ENCODE data around the gene ALDH4A1. TPM values are rescaled to one million over a fixed set of nuclear protein-coding genes. Genes with fewer than 3 reads are reported as not detected.

Gene ALDH4A1
- total and polyA plus RNA-seq, 2 of the 4 experiments (the other 2 are of a cell fraction), result 8.6 to 21.1 TPM

DNA sequence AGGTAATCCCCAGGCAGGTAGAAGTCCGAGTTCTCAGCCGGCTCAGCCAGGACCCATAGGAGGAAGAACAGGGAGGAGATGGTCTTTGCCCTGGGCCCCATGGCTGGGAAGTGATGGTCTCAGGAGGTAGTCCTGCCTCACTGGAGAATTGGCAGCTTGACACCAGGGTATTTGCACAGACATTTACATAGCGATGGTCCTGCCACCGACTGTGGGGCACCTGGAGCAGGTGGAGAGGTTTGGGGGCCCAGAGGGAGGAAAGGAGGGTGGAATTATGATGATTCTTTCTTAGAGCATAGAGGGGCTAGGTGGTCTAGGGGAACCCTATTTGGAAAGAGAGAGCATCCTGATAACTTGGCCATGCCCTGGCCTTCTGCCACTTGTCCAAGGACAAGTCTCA is 42.8 kb downstream of the ALDH4A1 start, which contains the start of gene TAS1R2:
TSS of gene TAS1R2 (minus strand) at position 101 of the 400 bp plus-strand sequence. CDS start at position 101, 0 bp downstream.
- no peak within 1 kb of the TSS for H3K4me2 ChIP-seq (ENCODE audit: low read depth, low read length)

More for the DNA sequence above, 42.8 kb downstream of the ALDH4A1 start, which contains the start of gene TAS1R2:
- Histone ChIP-seq H4K5ac (ENCODE audit: low read depth, low read length) (no peak within 1 kb of the TSS), H3K27ac (ENCODE audit: insufficient read depth, low read length) (no peak within 1 kb of the TSS), H3K36me3 (ENCODE audit: control insufficient read depth, insufficient read depth, low read length) (no peaks in the 10 kb centered on the region), H3K9ac (ENCODE audit: low read depth, low read length) (no peak within 1 kb of the TSS), H4K20me1 (ENCODE audit: insufficient read depth, low read length) (no peaks in the 10 kb centered on the region), H3K9me1 (ENCODE audit: insufficient read depth, low read length) (no peaks in the 10 kb centered on the region), H3K4me1 (ENCODE audit: control insufficient read depth, insufficient read depth, low read length) (no peaks in the 10 kb centered on the region), H3K18ac (ENCODE audit: low read depth, low read length) (no peak within 1 kb of the TSS), H3K23ac (ENCODE audit: low read depth, low read length) (no peak within 1 kb of the TSS), H4K91ac (ENCODE audit: insufficient read depth, low read depth, low read length) (no peak within 1 kb of the TSS), H2BK120ac (ENCODE audit: low read depth, low read length) (no peak within 1 kb of the TSS), H3K4ac (ENCODE audit: low read depth, low read length) (no peak within 1 kb of the TSS), H2BK20ac (ENCODE audit: low read depth, low read length) (no peak within 1 kb of the TSS), H2BK15ac (ENCODE audit: low read depth, low read length) (no peak within 1 kb of the TSS), H2AK5ac (ENCODE audit: low read depth, low read length) (no peak within 1 kb of the TSS), H3K27me3 (ENCODE audit: control insufficient read depth, insufficient read depth, low read length) (peaks cover 11% of the 10 kb centered on the region), H3K9me3 (ENCODE audit: control insufficient read depth, insufficient read depth, low read length) (peaks cover 2% of the 10 kb centered on the region; the same call in 1 of the 2 replicates), H3K79me1 (ENCODE audit: low read depth in 1 of 2, low read length in 2 of 2) (no peaks in the 10 kb centered on the region), H4K8ac (ENCODE audit: low read depth in 2 of 2, low read length in 2 of 2) (no peak within 1 kb of the TSS), H3K4me3 (ENCODE audit: insufficient read depth, low read depth, low read length) (no peak within 1 kb of the TSS), H2AK9ac (replicated peaks; ENCODE audit: low read depth, low read length, poor library complexity) (no peak within 1 kb of the TSS), H3K14ac (replicated peaks; ENCODE audit: low read depth, low read length) (no peak within 1 kb of the TSS), H3K56ac (ENCODE audit: extremely low read depth, insufficient read depth, low read length) (no peak within 1 kb of the TSS), H2AFZ (replicated peaks; ENCODE audit: low read length, poor library complexity) (no peak within 1 kb of the TSS), H2BK5ac (ENCODE audit: low read depth, low read length, poor library complexity, severe bottlenecking) (no peak within 1 kb of the TSS)
- TF ChIP-seq MAFK (IDR thresholded peaks at IDR 0.05; ENCODE audit: low read depth, low read length) (no peak), POLR2A (IDR thresholded peaks at IDR 0.05; ENCODE audit: low read depth, low read length) (no peak), NFE2L2 (IDR thresholded peaks at IDR 0.05; ENCODE audit: low read depth, low read length) (no peak), FOS (IDR thresholded peaks at IDR 0.05; ENCODE audit: low read depth, low read length) (no peak), RAD21 (IDR thresholded peaks at IDR 0.05; ENCODE audit: low read length) (no peak), CEBPB (IDR thresholded peaks at IDR 0.05; ENCODE audit: low read depth, low read length) (no peak), MXI1 (IDR thresholded peaks at IDR 0.05; ENCODE audit: borderline replicate concordance, low read depth, low read length) (no peak), RCOR1 (IDR thresholded peaks at IDR 0.05; ENCODE audit: insufficient replicate concordance, low read length) (no peak)
- TF ChIP-seq, protein P1, sequence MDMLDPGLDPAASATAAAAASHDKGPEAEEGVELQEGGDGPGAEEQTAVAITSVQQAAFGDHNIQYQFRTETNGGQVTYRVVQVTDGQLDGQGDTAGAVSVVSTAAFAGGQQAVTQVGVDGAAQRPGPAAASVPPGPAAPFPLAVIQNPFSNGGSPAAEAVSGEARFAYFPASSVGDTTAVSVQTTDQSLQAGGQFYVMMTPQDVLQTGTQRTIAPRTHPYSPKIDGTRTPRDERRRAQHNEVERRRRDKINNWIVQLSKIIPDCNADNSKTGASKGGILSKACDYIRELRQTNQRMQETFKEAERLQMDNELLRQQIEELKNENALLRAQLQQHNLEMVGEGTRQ (IDR thresholded peaks at IDR 0.05; ENCODE audit: low read depth, low read length), result no peak
- TF ChIP-seq, protein P2, sequence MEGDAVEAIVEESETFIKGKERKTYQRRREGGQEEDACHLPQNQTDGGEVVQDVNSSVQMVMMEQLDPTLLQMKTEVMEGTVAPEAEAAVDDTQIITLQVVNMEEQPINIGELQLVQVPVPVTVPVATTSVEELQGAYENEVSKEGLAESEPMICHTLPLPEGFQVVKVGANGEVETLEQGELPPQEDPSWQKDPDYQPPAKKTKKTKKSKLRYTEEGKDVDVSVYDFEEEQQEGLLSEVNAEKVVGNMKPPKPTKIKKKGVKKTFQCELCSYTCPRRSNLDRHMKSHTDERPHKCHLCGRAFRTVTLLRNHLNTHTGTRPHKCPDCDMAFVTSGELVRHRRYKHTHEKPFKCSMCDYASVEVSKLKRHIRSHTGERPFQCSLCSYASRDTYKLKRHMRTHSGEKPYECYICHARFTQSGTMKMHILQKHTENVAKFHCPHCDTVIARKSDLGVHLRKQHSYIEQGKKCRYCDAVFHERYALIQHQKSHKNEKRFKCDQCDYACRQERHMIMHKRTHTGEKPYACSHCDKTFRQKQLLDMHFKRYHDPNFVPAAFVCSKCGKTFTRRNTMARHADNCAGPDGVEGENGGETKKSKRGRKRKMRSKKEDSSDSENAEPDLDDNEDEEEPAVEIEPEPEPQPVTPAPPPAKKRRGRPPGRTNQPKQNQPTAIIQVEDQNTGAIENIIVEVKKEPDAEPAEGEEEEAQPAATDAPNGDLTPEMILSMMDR (conservative IDR thresholded peaks at IDR 0.05; ENCODE audit: low read depth, low read length), result no peak
- TF ChIP-seq, protein P3, sequence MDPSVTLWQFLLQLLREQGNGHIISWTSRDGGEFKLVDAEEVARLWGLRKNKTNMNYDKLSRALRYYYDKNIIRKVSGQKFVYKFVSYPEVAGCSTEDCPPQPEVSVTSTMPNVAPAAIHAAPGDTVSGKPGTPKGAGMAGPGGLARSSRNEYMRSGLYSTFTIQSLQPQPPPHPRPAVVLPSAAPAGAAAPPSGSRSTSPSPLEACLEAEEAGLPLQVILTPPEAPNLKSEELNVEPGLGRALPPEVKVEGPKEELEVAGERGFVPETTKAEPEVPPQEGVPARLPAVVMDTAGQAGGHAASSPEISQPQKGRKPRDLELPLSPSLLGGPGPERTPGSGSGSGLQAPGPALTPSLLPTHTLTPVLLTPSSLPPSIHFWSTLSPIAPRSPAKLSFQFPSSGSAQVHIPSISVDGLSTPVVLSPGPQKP (IDR thresholded peaks at IDR 0.05; ENCODE audit: borderline replicate concordance, low read depth, low read length), result no peak
- in situ Hi-C loops (cut with MboI; ENCODE audit: low sequenced_read_pairs), result no loop called here
- intact Hi-C loops (cut with micrococcal nuclease), result no loop called here
- ATAC-seq (ENCODE audit: low read depth), result no peak
- dilution Hi-C loops (cut with HindIII; ENCODE audit: low sequenced_read_pairs, unreplicated experiment), result no loop called here
- BruUV-seq (replicated peaks), result no TSS peak
- WGBS, 2 experiments (ENCODE audit: extremely low coverage in 2 of 2, insufficient read length in 1 of 2), result 0% methylated on average over 1 of the region's 4 CpGs; no CpG with 5 or more reads in 1 of the 2 experiments
- ChIA-PET CTCF (no interaction called here), POLR2A (ENCODE audit: unreplicated experiment) (no interaction called here)
- DNase-seq, result no peak
